ENCODE measurements around the gene LRRC71.

DNA sequence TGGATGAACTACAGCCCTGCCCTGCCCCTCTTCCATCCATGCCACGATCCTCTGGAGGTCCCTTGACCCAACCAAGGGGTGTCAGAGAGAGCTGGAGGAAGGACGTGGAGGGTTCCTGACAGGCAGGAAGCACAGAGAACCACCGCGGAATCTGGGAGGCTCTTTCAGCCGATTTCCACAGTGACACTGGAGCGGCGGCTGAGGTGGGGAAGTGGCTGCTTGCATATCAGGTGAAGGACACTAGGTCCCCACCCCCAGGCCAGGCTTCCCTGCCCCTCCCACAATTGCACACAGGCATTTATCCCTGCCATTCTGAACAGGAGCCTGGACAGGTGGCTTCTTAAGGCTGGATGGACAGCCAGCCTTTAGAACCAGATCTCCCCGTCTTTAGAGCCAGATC lies 17.5 kb downstream of the LRRC71 start:
- TF ChIP-seq GATA2 (IDR thresholded peaks at IDR 0.05; ENCODE audit: low read depth, low read length), result no peak
- no peak for TF ChIP-seq GATA3 (IDR thresholded peaks at IDR 0.05; ENCODE audit: low read depth, low read length)

Data from SH-SY5Y (cell line).